ENCODE results near the gene DMBT1.

DNA sequence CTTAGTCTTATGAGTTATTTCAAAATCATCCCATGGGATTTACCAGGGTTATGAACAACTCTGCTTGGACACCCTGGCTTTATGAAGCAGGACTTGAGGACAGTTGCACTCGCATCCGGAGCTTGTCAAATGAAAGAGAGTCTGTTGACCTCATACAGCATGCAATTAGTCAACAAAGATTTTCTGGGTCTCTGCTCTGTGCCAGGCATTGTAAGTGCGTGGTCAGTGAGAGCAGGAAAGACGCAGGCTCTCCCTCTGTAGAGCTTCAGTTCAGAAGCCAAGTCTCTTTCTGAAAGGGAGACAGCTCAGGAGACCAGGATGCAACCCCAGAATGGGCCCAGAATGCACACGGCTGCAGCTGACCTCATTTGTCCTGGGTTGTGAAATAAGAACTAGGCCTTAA, 45.5 kb upstream of the DMBT1 start:
- no peak for TF ChIP-seq CTCF (IDR thresholded peaks at IDR 0.05)
- no peak for TF ChIP-seq POLR2A (IDR thresholded peaks at IDR 0.05)
